ENCODE data around the gene CDH18.
A peak's percentile ranks its signal among the peaks of the same experiment; 100 is the strongest.

Gene CDH18, protein sequence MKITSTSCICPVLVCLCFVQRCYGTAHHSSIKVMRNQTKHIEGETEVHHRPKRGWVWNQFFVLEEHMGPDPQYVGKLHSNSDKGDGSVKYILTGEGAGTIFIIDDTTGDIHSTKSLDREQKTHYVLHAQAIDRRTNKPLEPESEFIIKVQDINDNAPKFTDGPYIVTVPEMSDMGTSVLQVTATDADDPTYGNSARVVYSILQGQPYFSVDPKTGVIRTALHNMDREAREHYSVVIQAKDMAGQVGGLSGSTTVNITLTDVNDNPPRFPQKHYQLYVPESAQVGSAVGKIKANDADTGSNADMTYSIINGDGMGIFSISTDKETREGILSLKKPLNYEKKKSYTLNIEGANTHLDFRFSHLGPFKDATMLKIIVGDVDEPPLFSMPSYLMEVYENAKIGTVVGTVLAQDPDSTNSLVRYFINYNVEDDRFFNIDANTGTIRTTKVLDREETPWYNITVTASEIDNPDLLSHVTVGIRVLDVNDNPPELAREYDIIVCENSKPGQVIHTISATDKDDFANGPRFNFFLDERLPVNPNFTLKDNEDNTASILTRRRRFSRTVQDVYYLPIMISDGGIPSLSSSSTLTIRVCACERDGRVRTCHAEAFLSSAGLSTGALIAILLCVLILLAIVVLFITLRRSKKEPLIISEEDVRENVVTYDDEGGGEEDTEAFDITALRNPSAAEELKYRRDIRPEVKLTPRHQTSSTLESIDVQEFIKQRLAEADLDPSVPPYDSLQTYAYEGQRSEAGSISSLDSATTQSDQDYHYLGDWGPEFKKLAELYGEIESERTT

DNA sequence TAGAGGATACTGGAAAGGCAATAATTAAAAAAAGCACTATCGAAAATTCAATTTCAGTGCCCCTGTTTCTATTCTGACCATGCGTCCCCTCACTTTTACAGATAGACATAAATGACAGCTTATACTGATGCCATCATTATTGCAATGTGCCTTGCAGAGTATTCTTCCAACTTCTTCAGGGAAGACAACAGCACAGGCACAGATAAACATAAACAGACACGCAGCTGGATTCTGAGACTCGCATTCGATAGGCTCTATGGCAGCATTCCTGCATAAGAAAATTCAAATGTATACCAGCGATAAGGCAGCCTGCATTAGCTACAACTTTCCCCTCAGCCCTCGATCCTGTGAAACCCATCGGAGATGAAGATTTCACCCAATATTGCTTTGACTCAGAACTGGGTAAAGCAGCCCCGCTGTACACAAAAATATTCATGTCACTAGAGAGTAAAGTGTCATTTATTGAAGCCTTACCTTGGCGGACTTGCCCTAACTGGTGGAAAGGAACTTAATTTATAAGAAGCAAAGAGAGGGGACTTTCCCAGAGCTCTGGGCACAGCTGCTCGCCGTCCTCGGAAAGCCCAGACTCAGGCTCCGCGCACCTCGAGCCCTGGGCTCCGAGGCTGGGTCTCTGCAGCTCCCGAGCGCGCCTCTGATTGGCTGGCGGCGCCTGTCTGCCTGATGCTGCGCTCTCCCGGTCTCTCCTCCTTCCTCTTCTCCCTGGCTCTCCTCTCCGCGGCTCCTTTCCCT is at the start of gene CDH18:
Gene CDH18 (minus strand): TSS at position 589 of the 750 bp plus-strand sequence. CDS start 149,214 bp downstream, outside the sequence.
- peak; percentile 86 for DNase-seq

- no peak for DNase-seq
Observed at GRCh38 chr5:20034717-20035116, 46.7 kb upstream of the CDH18 start.

- DNase-seq: no peak
Observed at GRCh38 chr5:20033881-20034280, 45.9 kb upstream of the CDH18 start.

DNA sequence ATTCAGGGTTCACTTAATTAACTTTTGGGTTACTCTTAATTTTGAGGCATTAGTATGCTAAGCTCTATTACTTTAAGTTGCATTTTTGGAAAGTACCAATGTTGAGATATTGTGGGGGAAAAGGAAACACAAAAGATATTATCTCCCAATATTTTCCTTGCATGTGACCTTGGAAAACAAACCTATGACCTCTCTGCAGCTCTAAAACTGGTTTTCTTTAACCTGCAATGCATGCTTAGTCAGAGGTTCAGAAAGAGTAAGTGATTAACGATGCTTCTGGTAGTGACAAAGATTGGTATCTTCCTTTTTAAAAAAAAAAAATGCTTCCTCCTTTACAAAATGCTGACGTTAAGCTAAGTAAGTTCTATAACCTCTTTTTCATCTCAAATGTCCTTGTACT is 44.9 kb upstream of the CDH18 start:
- DNase-seq: no peak

DNA sequence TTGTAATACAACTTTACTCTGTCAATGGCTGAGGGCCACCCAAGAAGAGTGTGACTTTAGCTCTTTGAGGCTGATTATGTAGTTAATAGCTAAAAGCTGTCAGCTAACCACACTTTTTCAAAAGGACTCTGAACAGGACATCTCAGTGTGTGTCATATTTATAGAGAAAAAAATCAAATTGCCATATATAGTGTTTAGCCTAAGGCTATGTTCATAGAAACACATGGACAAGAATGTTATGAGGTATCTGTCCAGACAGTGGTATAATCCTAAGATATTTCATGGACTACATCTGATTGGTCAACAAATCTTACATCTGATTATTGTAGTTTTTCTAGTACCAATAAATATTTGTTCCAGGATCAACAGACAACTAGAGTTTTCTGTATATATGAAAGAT is 42.1 kb upstream of the CDH18 start:
- no peak for DNase-seq

DNA sequence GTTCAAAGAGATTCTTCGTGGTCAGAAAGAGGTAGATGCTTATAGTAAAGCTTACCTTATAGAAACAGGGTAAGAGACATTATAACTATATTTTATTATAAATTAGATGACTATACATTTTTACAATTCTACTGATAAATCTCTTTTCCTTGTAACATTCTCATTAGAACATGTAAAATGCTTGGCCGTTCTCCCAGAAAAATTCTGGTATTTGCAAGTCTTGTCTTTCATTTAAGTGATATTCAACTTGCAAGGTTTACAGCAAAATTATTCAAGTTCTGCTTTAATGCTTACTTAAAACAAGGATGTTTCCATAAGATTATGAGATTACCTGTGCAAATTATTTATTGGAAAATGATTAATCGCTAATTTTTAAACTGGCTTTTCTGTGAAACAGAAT is 41.3 kb upstream of the CDH18 start:
- no peak for DNase-seq

DNA sequence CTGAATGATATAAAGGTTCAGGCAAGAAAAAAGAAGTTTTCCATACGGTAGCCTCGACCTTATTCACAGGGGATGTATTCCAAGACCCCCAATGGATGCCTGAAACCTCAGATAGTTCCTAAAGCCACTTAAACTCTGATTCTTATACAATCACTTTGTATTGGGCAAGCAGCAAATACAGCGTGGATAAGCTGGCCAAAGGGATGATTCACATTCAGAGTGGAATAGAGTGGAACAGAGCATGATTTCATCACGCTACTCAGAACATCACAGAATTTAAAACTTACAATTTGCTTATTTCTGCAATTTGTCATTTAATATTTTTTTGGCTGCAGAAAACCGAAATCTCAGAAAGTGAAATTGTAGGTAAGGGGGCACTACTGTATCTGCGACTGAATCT is 40.5 kb upstream of the CDH18 start:
- DNase-seq: no peak

DNA sequence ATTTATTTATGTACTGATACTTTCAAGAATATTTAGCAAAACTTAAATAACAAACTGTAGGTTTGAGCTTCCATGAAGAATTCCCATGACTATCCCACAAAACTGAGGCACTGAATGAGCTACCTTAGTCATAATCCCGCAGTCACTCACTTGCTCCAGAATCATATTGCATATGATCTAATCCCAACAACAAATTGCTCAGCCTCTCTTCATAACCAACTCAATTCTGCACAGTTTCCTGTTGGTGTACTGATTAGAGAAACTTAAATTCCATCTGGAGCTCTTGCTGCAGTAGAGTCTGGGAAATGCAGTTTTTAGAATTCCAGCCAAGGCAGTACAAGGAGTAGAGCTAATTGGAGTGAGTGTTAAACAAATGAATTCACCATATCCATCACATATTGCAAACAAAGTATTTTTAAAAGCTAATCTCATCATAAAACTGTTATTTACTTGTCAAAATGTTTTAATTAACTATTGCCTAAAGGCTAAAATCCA is 35.7 kb upstream of the CDH18 start:
- DNase-seq: no peak

DNA sequence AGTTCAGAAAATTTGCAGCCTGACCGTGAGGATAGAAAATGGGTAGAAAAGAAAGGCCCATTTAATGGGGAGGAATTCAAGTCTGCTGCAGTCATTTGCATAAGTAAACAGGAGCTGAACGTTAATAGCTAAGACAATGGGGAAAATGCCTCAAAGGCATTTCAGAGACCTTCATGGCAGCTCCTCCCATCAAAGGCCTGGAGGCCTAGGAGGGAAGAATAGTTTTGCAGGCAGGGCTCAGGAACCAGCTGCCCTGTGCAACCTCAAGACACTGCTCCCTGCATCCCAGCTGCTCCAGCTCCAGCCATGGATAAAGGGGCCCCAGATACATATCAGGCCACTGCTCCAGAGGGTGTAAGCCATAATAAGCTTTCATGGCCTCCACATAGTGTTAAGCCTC is 32.2 kb upstream of the CDH18 start:
- DNase-seq: no peak

DNA sequence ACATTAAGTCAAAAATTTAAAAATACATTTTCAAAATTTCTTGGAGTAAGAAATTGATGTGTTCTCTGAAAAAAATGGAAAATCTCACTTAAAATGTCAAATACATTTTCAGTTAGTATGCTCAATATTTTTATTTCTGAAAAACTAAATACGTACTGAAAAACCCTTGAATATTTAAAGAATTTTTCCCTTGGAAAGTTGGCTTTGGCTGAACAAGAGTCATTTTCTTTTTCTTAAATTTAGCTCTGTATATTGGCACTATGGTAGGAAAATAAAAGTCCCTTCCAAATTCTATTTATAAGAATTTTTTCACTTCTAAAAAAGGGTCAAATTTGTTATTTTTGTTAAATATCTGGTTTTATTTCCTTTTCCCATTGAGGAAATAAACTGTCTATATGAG is 29.0 kb upstream of the CDH18 start:
- no peak for DNase-seq

GRCh38 chr5:20000416-20000815 is 12.4 kb upstream of the CDH18 start:
- no peak for DNase-seq

GRCh38 chr5:19988457-19988856 is 457 bp upstream of the CDH18 start:
- DNase-seq: no peak

GRCh38 chr5:19986806-19987205 is 1.2 kb downstream of the CDH18 start:
- DNase-seq: no peak

DNA sequence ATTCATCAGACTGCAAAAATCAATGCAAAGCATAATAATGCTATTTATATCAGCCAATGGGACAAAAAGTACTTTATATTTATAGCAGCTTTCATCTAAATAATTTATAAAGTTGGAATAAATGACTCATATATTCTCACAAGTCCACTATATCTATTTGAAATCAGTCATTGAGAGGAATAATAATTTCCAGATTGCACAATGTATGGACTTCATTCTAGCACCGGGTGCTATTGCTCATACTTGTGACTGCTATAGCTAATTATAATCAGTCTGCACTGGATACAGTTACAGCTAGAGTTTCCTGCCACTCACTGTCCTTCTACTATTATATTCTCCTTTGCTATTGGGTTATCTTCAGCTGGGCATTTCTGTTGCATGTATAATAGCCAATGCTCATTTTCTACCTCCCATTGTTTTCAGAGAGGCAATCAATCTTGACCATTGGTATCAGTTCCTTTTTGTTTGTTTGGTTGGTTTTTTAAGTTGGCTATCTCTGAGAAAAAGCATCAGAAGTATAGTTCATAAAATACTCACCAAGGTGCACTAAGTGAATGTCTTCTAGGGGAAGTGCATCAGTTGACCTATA is 1.9 kb downstream of the CDH18 start:
- DNase-seq: no peak

GRCh38 chr5:19978476-19978875 is 9.5 kb downstream of the CDH18 start:
- no peak for DNase-seq

DNA sequence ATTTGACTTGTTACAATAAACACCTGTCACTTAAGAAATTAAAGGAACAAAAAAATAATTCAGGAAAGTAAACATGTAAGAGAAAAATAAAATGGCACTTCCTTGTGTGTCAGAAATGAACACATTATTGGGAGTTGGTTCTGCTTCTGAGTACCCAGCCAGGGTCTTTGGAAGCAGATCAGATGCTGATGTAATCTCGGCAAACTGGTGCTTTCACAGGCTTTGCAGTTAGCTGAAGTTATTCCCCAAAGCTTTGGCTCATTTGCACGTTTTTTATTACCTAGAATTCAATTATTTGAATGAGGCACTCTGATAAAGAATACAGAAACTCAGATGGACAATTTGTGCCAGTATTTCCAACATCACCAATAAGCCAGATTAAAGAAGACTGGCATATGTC is 10.9 kb downstream of the CDH18 start:
- DNase-seq: no peak

DNA sequence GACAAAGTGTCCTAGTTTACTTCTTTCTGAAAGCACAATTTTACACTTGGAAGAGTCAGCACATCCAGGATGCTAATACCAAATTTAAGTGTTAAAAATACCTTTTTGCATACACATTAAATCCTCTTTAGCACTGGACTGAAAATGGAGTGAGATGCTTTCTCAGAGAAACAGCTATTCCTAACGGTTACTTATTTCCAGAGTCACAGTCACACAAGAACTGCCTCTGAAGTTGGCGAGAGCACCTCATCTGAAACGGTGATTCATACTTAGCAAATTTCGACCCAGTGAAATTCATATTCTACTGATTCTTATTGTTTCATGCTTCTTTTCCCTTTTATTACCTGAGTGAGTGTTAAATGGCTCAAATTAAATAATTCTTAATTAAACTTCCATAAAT is 12.2 kb downstream of the CDH18 start:
- DNase-seq: no peak

- no peak for DNase-seq
Observed at GRCh38 chr5:19960451-19960850, 27.5 kb downstream of the CDH18 start.

- DNase-seq: no peak
Observed at GRCh38 chr5:19959830-19960384, 28.1 kb downstream of the CDH18 start.

DNA sequence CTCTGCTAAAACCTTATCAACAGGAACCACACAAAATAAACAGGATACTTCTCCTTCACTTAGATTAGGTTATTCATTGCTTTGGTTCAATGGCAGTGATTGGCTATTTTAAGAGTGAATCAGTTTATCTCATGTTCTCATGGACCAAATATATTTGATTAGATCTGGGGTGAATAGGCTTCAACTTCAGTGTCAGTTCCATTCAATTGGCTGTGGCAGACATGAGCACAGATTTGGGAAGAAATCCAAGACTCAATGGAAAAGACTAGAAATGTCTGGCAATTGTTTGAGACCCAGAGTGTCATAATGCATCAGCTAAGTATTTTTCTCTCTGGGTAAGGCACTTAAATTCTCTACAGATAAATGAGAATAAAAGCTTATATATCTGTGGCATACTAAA is 37.1 kb downstream of the CDH18 start:
- DNase-seq: no peak

GRCh38 chr5:19940192-19940591 is 47.8 kb downstream of the CDH18 start:
- DNase-seq: no peak

DNA sequence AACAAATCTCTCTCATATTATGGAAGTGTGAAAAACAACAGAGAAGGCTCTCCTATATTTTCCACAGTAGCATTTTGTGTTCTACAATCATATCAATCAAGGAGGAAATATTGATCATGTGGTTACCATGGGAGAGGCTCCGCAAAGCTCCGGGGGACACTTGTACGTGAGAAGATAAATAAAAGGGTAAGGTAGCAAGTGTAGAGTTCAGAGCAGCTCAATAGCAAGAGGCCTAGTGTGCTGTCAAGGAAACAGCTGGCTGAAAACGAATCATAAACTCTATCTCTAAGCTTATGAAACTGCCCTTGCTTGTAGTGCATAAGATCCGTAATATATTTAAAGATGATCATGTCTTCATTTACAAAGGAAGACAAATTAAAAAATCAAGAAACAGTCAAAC is 57.5 kb downstream of the CDH18 start:
- no peak for DNase-seq
